ENCODE data around the gene TPD52L2.

- TF ChIP-seq EZH2 (IDR thresholded peaks at IDR 0.05; ENCODE audit: borderline replicate concordance, insufficient read depth, low read depth, low read length, poor library complexity, severe bottlenecking) (no peak), CTCF (IDR thresholded peaks at IDR 0.05) (no peak)
Measured at GRCh38 chr20:63937596-63937995, 72.5 kb downstream of the TPD52L2 start.
